SIG-M5 treated with dmso at 0.1 percent for 504 hours (cell line): ENCODE data around the gene IMMP2L.

ENCODE experiments used
- DNase-seq: peaks from one replicate; lab custom pipeline; 2025; ENCODE audit not compliant: unreplicated experiment; lab: John Stamatoyannopoulos, UW

Gene IMMP2L

GRCh38 chr7:111558991-111559390, 3.3 kb downstream of the IMMP2L start:
- DNase-seq, result no peak

- no peak for DNase-seq
Observed at GRCh38 chr7:111556977-111557376, 5.3 kb downstream of the IMMP2L start.

GRCh38 chr7:111554086-111554485, 8.2 kb downstream of the IMMP2L start:
- no peak for DNase-seq

GRCh38 chr7:111541067-111541466, 21.2 kb downstream of the IMMP2L start:
- no peak for DNase-seq

- DNase-seq, result no peak
Observed at GRCh38 chr7:111540199-111540815, 22.0 kb downstream of the IMMP2L start.

- DNase-seq, result no peak
Observed at GRCh38 chr7:111537134-111537533, 25.2 kb downstream of the IMMP2L start.

- DNase-seq, result peak; percentile 4
Observed at GRCh38 chr7:111535142-111535870, 27.0 kb downstream of the IMMP2L start.

GRCh38 chr7:111532625-111533024, 29.7 kb downstream of the IMMP2L start:
- DNase-seq, result no peak

- DNase-seq, result peak; percentile 21
Observed at GRCh38 chr7:111531993-111532392, 30.3 kb downstream of the IMMP2L start.

GRCh38 chr7:111530356-111530668, 32.0 kb downstream of the IMMP2L start:
- no peak for DNase-seq

GRCh38 chr7:111529507-111530355, 32.6 kb downstream of the IMMP2L start:
- DNase-seq, result no peak

- DNase-seq, result no peak
Observed at GRCh38 chr7:111528331-111528730, 34.0 kb downstream of the IMMP2L start.

GRCh38 chr7:111527545-111527944, 34.7 kb downstream of the IMMP2L start:
- no peak for DNase-seq

- DNase-seq, result no peak
Observed at GRCh38 chr7:111525100-111525499, 37.2 kb downstream of the IMMP2L start.

GRCh38 chr7:111521660-111522059, 40.6 kb downstream of the IMMP2L start:
- no peak for DNase-seq

- no peak for DNase-seq
Observed at GRCh38 chr7:111518264-111518663, 44.0 kb downstream of the IMMP2L start.

GRCh38 chr7:111517549-111517951, 44.7 kb downstream of the IMMP2L start:
- no peak for DNase-seq

GRCh38 chr7:111516612-111517011, 45.7 kb downstream of the IMMP2L start:
- DNase-seq, result no peak

GRCh38 chr7:111513566-111513965, 48.7 kb downstream of the IMMP2L start:
- DNase-seq, result no peak

GRCh38 chr7:111511845-111512244, 50.4 kb downstream of the IMMP2L start:
- DNase-seq, result no peak

- DNase-seq, result no peak
Observed at GRCh38 chr7:111510584-111511378, 51.5 kb downstream of the IMMP2L start.
